22Rv1 (cell line): ENCODE results near the gene STAT5A.

Source experiments
- ZFX ChIP-seq: fragments of 450-650 bp; IDR thresholded peaks from 2 replicates; pipeline ENCODE4 v1.6.1; 2017; ENCODE audit warnings: antibody characterized with exemption, borderline replicate concordance
- TF ChIP-seq, protein P1 (sequence below): fragments of 450-650 bp; IDR thresholded peaks from 2 replicates; pipeline ENCODE4 v1.5.1; 2017; ENCODE audit warnings: mild to moderate bottlenecking

DNA sequence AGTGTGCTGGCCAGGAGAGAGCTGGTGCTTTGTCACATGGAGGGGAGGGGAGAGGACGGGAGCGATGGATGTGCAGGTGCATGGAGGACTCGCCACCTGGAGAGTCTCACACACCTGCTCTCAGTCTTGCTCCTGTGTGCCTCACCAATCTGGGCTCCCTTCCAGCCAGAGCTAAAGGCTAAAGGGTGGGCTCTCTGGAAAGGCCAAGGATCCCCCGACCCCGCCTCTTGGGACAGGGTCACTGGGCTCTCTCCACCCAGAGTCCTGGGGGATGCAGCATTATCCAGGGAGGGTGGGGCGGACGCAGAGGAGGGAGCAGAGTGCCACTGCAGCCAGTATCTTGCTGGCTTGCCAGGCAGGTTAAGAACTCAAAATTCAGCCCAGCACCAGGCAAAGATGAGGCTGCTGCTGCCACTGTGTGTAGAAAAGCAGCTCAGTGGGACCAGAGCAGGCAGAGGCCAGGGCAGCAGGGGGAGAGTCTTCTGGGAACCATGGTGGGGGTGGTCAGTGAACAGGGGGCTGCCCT is 6.7 kb upstream of the STAT5A start:
- TF ChIP-seq, protein P1, sequence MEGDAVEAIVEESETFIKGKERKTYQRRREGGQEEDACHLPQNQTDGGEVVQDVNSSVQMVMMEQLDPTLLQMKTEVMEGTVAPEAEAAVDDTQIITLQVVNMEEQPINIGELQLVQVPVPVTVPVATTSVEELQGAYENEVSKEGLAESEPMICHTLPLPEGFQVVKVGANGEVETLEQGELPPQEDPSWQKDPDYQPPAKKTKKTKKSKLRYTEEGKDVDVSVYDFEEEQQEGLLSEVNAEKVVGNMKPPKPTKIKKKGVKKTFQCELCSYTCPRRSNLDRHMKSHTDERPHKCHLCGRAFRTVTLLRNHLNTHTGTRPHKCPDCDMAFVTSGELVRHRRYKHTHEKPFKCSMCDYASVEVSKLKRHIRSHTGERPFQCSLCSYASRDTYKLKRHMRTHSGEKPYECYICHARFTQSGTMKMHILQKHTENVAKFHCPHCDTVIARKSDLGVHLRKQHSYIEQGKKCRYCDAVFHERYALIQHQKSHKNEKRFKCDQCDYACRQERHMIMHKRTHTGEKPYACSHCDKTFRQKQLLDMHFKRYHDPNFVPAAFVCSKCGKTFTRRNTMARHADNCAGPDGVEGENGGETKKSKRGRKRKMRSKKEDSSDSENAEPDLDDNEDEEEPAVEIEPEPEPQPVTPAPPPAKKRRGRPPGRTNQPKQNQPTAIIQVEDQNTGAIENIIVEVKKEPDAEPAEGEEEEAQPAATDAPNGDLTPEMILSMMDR = no peak
- TF ChIP-seq ZFX = no peak
